Heart right ventricle (tissue), 16 donors: ENCODE measurements around the gene CDX2. TPM values are rescaled to one million over a fixed set of nuclear protein-coding genes. Genes with fewer than 3 reads are reported as not detected.

Experiments
- ATAC-seq, 8 donors: fragments of 200-7000 bp; cut with Tn5 transposase; one replicate each; pipeline ENCODE4 v1.9.1; 2020; ENCODE audit warnings: mild to moderate bottlenecking in 8 of 8, moderate library complexity in 8 of 8, moderate number of reproducible peaks in 1 of 8
- DNase-seq, 2 donors: peaks; one replicate each; pipeline ENCODE4 v3.0.0-alpha.2; 2020
- H3K27ac ChIP-seq, 10 donors: fragments of 200-600 bp; sonication (generic) in 2 of 10; one replicate each; pipeline versions ENCODE4 v1.5.0 to v1.8.0; 2020 to 2022; ENCODE audit warnings: mild to moderate bottlenecking in 3 of 10
- H3K27me3 ChIP-seq, 7 donors: fragments of 200-600 bp; one replicate each; pipeline ENCODE4 v1.8.0; 2021 to 2022; ENCODE audit warnings: mild to moderate bottlenecking in 2 of 7
- H3K36me3 ChIP-seq, 9 donors: fragments of 200-600 bp; sonication (generic) in 1 of 9; one replicate each; pipeline versions ENCODE4 v1.5.0 to v1.8.0; 2020 to 2022; ENCODE audit warnings: mild to moderate bottlenecking in 2 of 9
- H3K4me1 ChIP-seq, 9 donors: fragments of 200-600 bp; sonication (generic) in 1 of 9; one replicate each; pipeline versions ENCODE4 v1.5.0 to v1.8.0; 2020 to 2022; ENCODE audit warnings: mild to moderate bottlenecking in 4 of 9
- H3K4me3 ChIP-seq, 10 donors: fragments of 200-600 bp; sonication (generic) in 2 of 10; one replicate each; pipeline versions ENCODE4 v1.5.0 to v1.8.0; 2020 to 2022; ENCODE audit warnings: mild to moderate bottlenecking in 7 of 10, moderate library complexity in 2 of 10
- H3K9me3 ChIP-seq, 11 donors: fragments of 200-600 bp in 10 of 11; sonication (generic) in 2 of 11; one replicate each; pipeline versions ENCODE4 v1.5.0 to v1.8.0; 2013 to 2022; ENCODE audit warnings: mild to moderate bottlenecking in 2 of 11, control low read depth in 1 of 11, moderate library complexity in 1 of 11
- WGBS, 2 donors: extraction: QIAGEN DNeasy Blood & Tissue Kit; methylation state at CpG; one replicate each; pipeline ENCODE4 v1.1.7; 2013; ENCODE audit warnings: inconsistent platforms in 1 of 2; 5-methylcytosine and 5-hydroxymethylcytosine counted together
- intact Hi-C, 10 donors: fragments of 100-400 bp; cut with DNase I; formaldehyde crosslinking; loops; one replicate each; pipeline versions ENCODE4 v1.11.1 to v1.14.2; 2022
- polyA plus RNA-seq, 2 donors: library from polyadenylated mRNA; stranded (reverse); fragments of 200-250 nt; gene quantifications; one replicate each; pipeline ENCODE4 v1.2.3, GENCODE V29; 2013
- total RNA-seq, 10 donors: library from RNA; stranded (reverse); fragmentation: NEBNext Ultra II Directional in 3 of 10; extraction: Animal tissue kit (Norgen Biotek cat#: 25700) in 3 of 10; gene quantifications; one replicate each; pipeline versions ENCODE4 v1.2.1 to v1.2.4, GENCODE V29; 2021 to 2023
- TF ChIP-seq, protein P1 (sequence below), 9 donors: fragments of 200-600 bp; sonication (generic) in 2 of 9; IDR thresholded peaks; one replicate each; pipeline versions ENCODE4 v1.5.0 to v1.8.0; 2021 to 2022; ENCODE audit warnings: antibody characterized with exemption in 9 of 9, mild to moderate bottlenecking in 5 of 9, moderate library complexity in 1 of 9
- donor health status: Arrhythmogenic right ventricular cardiomyopathy.
- donor health status: ischemic (EF 13 %, LVEDD 7.1; RV severe dilation, severe dysfunction).
- donor health status: healthy with polysubstance abuse.
- donor health status: DM: no; HTN: yes; CAD: no.
- donor health status: DM: no; HTN: no; CAD: no.
- donor health status: ischemic (EF 25% LVEDD 6.9; RV normal size, moderate dysfunction).
- donor health status: ischemic (EF 25% LVEDD 5.7; RV mildly dilated, moderate dysfunction).
- donor health status: healthy.
- donor health status: DM: yes; HTN: yes; CAD: no.
- donor health status: Ischemic cardiomyopathy.
- donor health status: ischemic (EF 35%, LVEDD 5.7; RV mildly dilated, moderate dysfunction).
- donor health status: nonischemic (EF 11% LVEDD 7.7; RV severe dilation, severe dysfunction).
- donor health status: DM: yes; HTN: yes; CAD: no.
- donor health status: PGD.
- donor health status: ischemic (EF 29% LVEDD 5.4; RV normal size, mild dysfunction).
- donor health status: nonischemic (EF 23%, LVEDD 6.1; RV moderate dilation, normal function).

Gene CDX2
- total and polyA plus RNA-seq, 12 donors: not detected

DNA sequence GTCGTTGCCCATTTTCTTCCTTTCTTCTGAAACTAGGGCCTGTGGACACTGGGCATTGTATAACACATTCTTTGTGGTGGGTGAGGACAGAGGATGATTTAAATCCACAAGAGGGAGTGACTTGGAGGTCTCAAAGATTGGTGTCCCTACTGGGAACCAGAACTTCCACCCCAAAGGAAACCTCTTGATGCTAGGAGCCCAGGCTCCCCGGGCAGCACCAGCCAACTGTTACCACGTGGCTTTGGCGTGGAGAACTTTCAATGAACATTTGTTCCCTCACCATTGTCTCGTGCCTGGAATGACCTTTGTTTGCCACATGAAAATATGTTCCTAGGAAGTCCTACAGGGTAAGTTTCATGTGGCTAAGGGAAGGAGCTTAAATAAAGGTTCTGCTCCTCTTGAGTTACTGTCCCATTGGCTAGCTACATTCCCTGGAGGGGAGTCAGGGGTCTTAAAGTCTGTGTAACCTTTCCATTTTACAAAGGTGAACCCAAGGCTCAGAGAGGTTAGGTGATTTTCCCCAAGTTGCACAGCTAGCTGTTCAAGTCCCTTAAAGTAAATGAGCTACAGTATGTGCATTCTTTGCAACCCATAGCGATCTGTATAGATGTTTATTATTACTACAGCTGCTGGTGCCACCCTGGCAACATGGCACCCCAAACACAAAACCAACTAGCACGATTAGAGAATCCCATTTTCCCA lies 5.0 kb upstream of the CDX2 start:
- TF ChIP-seq, protein P1, sequence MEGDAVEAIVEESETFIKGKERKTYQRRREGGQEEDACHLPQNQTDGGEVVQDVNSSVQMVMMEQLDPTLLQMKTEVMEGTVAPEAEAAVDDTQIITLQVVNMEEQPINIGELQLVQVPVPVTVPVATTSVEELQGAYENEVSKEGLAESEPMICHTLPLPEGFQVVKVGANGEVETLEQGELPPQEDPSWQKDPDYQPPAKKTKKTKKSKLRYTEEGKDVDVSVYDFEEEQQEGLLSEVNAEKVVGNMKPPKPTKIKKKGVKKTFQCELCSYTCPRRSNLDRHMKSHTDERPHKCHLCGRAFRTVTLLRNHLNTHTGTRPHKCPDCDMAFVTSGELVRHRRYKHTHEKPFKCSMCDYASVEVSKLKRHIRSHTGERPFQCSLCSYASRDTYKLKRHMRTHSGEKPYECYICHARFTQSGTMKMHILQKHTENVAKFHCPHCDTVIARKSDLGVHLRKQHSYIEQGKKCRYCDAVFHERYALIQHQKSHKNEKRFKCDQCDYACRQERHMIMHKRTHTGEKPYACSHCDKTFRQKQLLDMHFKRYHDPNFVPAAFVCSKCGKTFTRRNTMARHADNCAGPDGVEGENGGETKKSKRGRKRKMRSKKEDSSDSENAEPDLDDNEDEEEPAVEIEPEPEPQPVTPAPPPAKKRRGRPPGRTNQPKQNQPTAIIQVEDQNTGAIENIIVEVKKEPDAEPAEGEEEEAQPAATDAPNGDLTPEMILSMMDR (IDR thresholded peaks at IDR 0.05): no peak
- WGBS, 2 donors: 7 to 8% methylated on average over 7 of the region's 7 CpGs
- ATAC-seq: no peak

DNA sequence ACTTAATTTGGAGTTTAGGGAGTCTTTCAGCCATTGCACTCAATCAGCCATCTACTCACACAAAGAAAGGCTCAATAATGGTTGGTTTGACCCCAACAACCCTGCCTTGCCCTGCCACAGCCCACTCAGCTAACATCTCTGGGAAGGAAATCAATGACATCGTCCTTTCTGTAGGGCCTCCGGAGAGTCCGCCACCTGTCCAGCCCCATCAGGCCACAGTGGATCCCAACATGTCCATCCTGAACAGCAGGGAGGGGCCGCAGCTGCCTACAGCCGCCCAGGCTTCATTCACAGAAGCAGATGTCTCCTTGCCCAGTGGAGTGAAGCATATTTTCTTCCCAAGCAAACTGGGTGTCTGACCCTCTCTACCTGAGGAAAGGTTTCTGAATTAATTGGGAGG lies 4.2 kb upstream of the CDX2 start:
- ATAC-seq: no peak
- H3K4me1 ChIP-seq: peaks cover 0 to 27% (median 17%) of the 10 kb centered on the region in 9 donors
- H3K27me3 ChIP-seq: peaks cover 64 to 100% (median 100%) of the 10 kb centered on the region in 7 donors
- no peak for DNase-seq
- no peaks in the 10 kb centered on the region for H3K9me3 ChIP-seq
- TF ChIP-seq, protein P1 (IDR thresholded peaks at IDR 0.05): no peak
- intact Hi-C loops: no loop called here
- H3K36me3 ChIP-seq: no peaks in the 10 kb centered on the region
- WGBS, 2 donors: 18 to 19% methylated on average over 5 of the region's 5 CpGs
- no peak overlapping the region for H3K27ac ChIP-seq
- no peak overlapping the region for H3K4me3 ChIP-seq

More for the DNA sequence above, 5.0 kb upstream of the CDX2 start:
- Histone ChIP-seq H3K27ac (no peak overlapping the region), H3K36me3 (no peaks in the 10 kb centered on the region), H3K4me1 (peaks cover 0 to 26% (median 13%) of the 10 kb centered on the region in 9 donors), H3K9me3 (no peaks in the 10 kb centered on the region), H3K27me3 (peaks cover 64 to 100% (median 100%) of the 10 kb centered on the region in 7 donors), H3K4me3 (no peak overlapping the region)
- DNase-seq: no peak
- intact Hi-C loops: no loop called here

DNA sequence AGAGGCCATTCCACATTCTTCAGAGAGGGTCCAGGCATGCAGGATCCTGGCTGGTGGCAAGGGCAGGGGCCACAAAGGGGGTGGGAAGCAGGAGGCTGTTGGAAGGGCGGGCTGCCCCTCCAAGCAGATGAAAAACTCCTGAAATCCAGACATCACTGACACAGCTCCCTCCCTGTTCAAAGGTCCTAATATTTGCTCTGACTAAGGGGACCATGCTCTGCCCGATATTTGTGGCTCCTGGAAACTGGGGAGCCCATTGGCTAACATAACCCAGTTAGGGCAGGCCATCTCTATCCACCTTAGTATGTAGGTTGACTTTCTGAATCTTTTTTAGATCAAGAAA lies 3.3 kb upstream of the CDX2 start:
- peaks cover 66 to 100% (median 100%) of the 10 kb centered on the region in 7 donors for H3K27me3 ChIP-seq
- no peaks in the 10 kb centered on the region for H3K9me3 ChIP-seq
- TF ChIP-seq, protein P1 (IDR thresholded peaks at IDR 0.05): no peak
- H3K36me3 ChIP-seq: no peaks in the 10 kb centered on the region
- intact Hi-C loops: no loop called here
- H3K27ac ChIP-seq: no peak overlapping the region
- 68 to 69% methylated on average over 2 of the region's 2 CpGs for WGBS, 2 donors
- H3K4me3 ChIP-seq: no peak overlapping the region
- H3K4me1 ChIP-seq: peaks cover 0 to 27% (median 15%) of the 10 kb centered on the region in 9 donors
- ATAC-seq (no peak), DNase-seq (no peak)

DNA sequence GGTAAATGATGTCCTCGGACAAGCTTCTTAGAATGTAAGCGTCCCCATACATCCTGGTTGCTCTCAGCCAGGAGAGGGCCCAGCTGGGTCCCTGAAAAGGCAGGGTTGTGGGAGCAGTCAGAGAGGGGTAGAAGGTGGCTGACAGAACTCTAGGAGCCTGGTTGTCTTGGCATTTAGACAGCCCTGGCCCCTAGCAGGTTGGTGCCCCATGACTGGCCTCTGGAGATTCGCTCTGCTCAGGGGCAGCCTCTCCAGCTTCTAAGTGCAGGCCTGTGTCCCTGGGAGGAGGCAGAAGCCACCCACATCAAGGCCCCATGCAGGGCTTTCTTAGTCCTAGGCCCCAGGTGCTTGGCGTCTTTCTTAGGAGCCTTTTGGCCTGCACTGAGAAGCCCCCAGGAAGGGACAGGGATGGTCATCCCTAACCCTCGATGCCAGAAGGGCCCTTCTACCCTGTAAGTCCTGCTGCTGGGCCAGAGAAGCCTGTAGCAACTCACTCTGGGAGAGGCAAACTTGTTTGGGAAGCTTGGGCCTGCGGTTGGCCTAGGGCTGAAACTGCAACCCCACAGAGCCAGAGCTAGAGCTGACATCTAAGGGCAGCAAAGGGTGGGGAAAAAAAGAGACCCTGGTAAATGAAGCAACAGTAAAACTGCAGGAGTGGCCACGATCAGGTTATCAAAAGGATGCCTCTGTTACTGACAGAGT lies 2.8 kb upstream of the CDX2 start:
- peaks cover 0 to 32% (median 19%) of the 10 kb centered on the region in 9 donors for H3K4me1 ChIP-seq
- intact Hi-C loops: no loop called here
- H3K9me3 ChIP-seq: no peaks in the 10 kb centered on the region
- 50 to 54% methylated on average over 7 of the region's 7 CpGs for WGBS, 2 donors
- no peak overlapping the region for H3K4me3 ChIP-seq
- ATAC-seq (no peak), DNase-seq (no peak)
- H3K27ac ChIP-seq: no peak overlapping the region
- peaks cover 64 to 100% (median 100%) of the 10 kb centered on the region in 7 donors for H3K27me3 ChIP-seq
- TF ChIP-seq, protein P1 (IDR thresholded peaks at IDR 0.05): no peak
- no peaks in the 10 kb centered on the region for H3K36me3 ChIP-seq
